ENCODE data around the gene TMIGD2. TPM values are rescaled to one million over a fixed set of nuclear protein-coding genes. Genes with fewer than 3 reads are reported as not detected.
"Not testable (repeated sequence)": the region's sequence is repeated elsewhere in the genome, so short reads cannot be mapped to it uniquely, and the experiment has no call there.

TMIGD2 gene
- total RNA-seq, result under 1 TPM in 2 of 6 experiments, not detected in 4; 0.24 to 0.32 TPM
- long read RNA-seq, result 0 reads

DNA sequence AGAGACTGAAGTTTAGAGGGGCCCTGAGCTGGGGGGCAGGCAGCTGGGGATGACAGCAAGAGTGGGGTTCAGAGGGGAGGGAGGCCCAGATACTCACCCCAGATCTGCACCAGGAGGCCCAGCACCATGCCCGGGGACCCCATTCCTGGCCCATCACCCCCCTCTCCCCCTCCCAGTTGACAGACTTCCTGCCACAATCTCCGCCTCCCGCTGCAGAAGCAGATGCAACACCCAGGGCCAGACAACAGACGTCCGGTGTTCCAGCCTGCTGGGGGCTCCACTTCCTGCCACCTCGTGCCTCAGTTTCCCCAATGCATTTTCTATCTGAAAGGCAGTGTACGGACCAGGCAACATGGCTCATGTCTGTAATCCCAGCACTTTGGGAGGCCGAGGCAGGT is at the start of gene TMIGD2:
Gene TMIGD2 (minus strand): TSS at position 147 of the 398 bp plus-strand sequence. CDS start 4 bp downstream, at position 143.
- TF ChIP-seq, protein P1, sequence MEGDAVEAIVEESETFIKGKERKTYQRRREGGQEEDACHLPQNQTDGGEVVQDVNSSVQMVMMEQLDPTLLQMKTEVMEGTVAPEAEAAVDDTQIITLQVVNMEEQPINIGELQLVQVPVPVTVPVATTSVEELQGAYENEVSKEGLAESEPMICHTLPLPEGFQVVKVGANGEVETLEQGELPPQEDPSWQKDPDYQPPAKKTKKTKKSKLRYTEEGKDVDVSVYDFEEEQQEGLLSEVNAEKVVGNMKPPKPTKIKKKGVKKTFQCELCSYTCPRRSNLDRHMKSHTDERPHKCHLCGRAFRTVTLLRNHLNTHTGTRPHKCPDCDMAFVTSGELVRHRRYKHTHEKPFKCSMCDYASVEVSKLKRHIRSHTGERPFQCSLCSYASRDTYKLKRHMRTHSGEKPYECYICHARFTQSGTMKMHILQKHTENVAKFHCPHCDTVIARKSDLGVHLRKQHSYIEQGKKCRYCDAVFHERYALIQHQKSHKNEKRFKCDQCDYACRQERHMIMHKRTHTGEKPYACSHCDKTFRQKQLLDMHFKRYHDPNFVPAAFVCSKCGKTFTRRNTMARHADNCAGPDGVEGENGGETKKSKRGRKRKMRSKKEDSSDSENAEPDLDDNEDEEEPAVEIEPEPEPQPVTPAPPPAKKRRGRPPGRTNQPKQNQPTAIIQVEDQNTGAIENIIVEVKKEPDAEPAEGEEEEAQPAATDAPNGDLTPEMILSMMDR (IDR thresholded peaks at IDR 0.05), result no peak
- TF ChIP-seq POLR2A (IDR thresholded peaks at IDR 0.05), result no peak
- H3K4me3 ChIP-seq, result no peak within 1 kb of the TSS
- no peaks in the 10 kb centered on the region for H3K4me1 ChIP-seq
- H3K9me3 ChIP-seq, result no peaks in the 10 kb centered on the region
- WGBS (ENCODE audit: insufficient coverage, low coverage, low lambda C conversion rate, missing lambda C conversion rate), result no CpG with 5 or more reads among the region's 8 CpGs
- ATAC-seq (no peak), DNase-seq (no peak)
- no peak within 1 kb of the TSS for H3K27ac ChIP-seq
- H3K27me3 ChIP-seq, result no peaks in the 10 kb centered on the region
- intact Hi-C loops (cut with DNase I), result no loop called here
- H3K36me3 ChIP-seq, result no peaks in the 10 kb centered on the region

DNA sequence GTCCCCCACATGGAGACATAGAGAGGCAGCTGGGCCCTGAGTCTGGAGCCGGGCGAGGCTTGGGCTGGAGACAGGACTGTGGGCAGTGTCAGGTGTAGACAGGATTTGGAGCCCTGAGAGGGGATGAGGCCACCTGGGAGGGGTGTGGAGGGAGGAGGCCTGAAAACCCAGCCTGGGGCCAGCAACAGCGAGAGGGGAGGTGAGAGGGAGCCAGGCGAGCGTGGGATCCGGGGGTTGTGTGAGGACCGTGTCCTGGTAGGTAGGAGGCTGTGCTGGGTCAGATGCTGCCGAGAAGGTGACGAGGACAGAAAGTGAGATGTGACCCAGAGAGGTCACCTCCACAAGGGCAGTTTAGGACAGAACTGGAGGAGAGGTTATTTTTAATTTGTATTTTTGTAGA is 48.5 kb upstream of the TMIGD2 start:
- no peak overlapping the region for H3K27ac ChIP-seq
- intact Hi-C loops (cut with DNase I), result no loop called here
- DNase-seq (no peak), ATAC-seq (no peak)
- H3K9me3 ChIP-seq, result no peaks in the 10 kb centered on the region
- WGBS (ENCODE audit: insufficient coverage, low coverage, low lambda C conversion rate, missing lambda C conversion rate), result 90% methylated on average over 6 of the region's 9 CpGs
- TF ChIP-seq, protein P1 (IDR thresholded peaks at IDR 0.05), result no peak
- TF ChIP-seq POLR2A (IDR thresholded peaks at IDR 0.05), result no peak
- H3K36me3 ChIP-seq, result no peaks in the 10 kb centered on the region
- H3K27me3 ChIP-seq, result no peaks in the 10 kb centered on the region
- H3K4me3 ChIP-seq, result no peak overlapping the region
- peaks cover 0 to 7% (median 2%) of the 10 kb centered on the region in 4 donors for H3K4me1 ChIP-seq

DNA sequence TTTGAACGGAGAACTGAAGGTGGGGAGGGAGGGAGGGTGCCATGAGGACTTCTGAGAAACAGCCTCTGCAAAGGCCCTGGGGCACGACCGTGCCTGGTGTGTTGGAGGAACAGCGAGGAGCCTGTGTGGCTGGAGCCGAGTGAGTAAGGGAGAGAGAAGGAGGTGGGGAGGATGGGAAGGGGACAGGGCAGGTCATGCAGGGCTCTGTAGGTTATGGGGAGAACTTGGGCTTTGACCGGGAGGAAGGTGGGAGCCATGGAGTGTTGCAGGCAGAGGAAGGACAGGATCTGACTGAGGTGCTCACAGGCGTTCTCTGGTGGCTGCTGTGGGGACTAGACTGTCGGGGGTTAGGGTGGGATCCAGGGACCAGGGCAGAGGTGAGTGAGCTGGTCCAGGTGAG is 47.9 kb upstream of the TMIGD2 start:
- Histone ChIP-seq H3K9me3 (no peaks in the 10 kb centered on the region), H3K4me1 (peaks cover 0 to 13% (median 5%) of the 10 kb centered on the region in 4 donors), H3K27me3 (no peaks in the 10 kb centered on the region), H3K4me3 (no peak overlapping the region), H3K36me3 (no peaks in the 10 kb centered on the region), H3K27ac (no peak overlapping the region)
- WGBS (ENCODE audit: insufficient coverage, low coverage, low lambda C conversion rate, missing lambda C conversion rate), result 78% methylated on average over 6 of the region's 8 CpGs
- TF ChIP-seq POLR2A (IDR thresholded peaks at IDR 0.05), result no peak
- TF ChIP-seq, protein P1 (IDR thresholded peaks at IDR 0.05), result no peak
- ATAC-seq, result no peak
- no peak for DNase-seq
- intact Hi-C loops (cut with DNase I), result no loop called here

GRCh38 chr19:4349225-4349624 is 47.0 kb upstream of the TMIGD2 start:
- ATAC-seq; intact Hi-C loops (cut with DNase I); H3K36me3 ChIP-seq; H3K27ac ChIP-seq; H3K9me3 ChIP-seq; H3K4me3 ChIP-seq; DNase-seq; H3K27me3 ChIP-seq: not testable (repeated sequence)
- H3K4me1 ChIP-seq, result peaks cover 0 to 15% (median 5%) of the 10 kb centered on the region in 4 donors
- 91% methylated on average over 11 of the region's 16 CpGs for WGBS (ENCODE audit: insufficient coverage, low coverage, low lambda C conversion rate, missing lambda C conversion rate)

GRCh38 chr19:4347521-4347920 is 45.3 kb upstream of the TMIGD2 start:
- no peaks in the 10 kb centered on the region for H3K27me3 ChIP-seq
- 68% methylated on average over 6 of the region's 6 CpGs for WGBS (ENCODE audit: insufficient coverage, low coverage, low lambda C conversion rate, missing lambda C conversion rate)
- no peak for TF ChIP-seq POLR2A (IDR thresholded peaks at IDR 0.05)
- TF ChIP-seq, protein P1 (IDR thresholded peaks at IDR 0.05), result no peak
- H3K4me1 ChIP-seq, result peaks cover 0 to 19% (median 5%) of the 10 kb centered on the region in 4 donors
- H3K27ac ChIP-seq, result no peak overlapping the region
- no peak for ATAC-seq
- no peaks in the 10 kb centered on the region for H3K9me3 ChIP-seq
- H3K4me3 ChIP-seq, result no peak overlapping the region
- intact Hi-C loops (cut with DNase I), result no loop called here
- no peak for DNase-seq
- H3K36me3 ChIP-seq, result no peaks in the 10 kb centered on the region

All from right lobe of liver (tissue), 6 donors.